Loucy (cell line): ENCODE measurements around the gene SPINK4.

ENCODE experiments used
- EZH2phosphoT487 ChIP-seq: fragments of 200-600 bp; IDR thresholded peaks from 2 replicates; pipeline ENCODE4 v1.6.1; 2018; ENCODE audit warnings: antibody characterized with exemption, mild to moderate bottlenecking, moderate library complexity, borderline replicate concordance
- TF ChIP-seq, protein P1 (sequence below): fragments of 200-600 bp; sonication (generic); conservative IDR thresholded peaks from 2 replicates; pipeline ENCODE4 v1.5.1; 2014; ENCODE audit warnings: mild to moderate bottlenecking, antibody characterized with exemption, low read length

DNA sequence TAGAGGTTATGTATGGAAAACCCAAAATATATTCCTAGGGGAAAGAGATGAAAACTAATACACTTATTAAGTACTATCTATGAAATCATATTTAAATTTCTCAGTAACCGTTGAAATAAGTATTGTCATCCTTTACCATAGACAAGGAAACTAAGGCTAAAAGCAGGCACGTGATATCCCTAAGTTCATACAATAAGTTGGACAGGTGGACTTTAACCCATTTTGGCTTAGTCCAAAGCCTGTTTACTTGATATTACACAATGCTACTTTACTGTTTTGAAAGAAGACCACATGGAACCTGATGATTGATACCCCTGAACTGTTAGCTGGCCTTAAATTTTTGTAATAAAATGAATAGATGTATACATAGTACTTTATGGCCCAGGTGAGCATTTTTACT is 53.8 kb downstream of the SPINK4 start:
- TF ChIP-seq, protein P1, sequence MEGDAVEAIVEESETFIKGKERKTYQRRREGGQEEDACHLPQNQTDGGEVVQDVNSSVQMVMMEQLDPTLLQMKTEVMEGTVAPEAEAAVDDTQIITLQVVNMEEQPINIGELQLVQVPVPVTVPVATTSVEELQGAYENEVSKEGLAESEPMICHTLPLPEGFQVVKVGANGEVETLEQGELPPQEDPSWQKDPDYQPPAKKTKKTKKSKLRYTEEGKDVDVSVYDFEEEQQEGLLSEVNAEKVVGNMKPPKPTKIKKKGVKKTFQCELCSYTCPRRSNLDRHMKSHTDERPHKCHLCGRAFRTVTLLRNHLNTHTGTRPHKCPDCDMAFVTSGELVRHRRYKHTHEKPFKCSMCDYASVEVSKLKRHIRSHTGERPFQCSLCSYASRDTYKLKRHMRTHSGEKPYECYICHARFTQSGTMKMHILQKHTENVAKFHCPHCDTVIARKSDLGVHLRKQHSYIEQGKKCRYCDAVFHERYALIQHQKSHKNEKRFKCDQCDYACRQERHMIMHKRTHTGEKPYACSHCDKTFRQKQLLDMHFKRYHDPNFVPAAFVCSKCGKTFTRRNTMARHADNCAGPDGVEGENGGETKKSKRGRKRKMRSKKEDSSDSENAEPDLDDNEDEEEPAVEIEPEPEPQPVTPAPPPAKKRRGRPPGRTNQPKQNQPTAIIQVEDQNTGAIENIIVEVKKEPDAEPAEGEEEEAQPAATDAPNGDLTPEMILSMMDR: no peak
- no peak for TF ChIP-seq EZH2phosphoT487
